GM12875 (cell line): ENCODE data around the gene STEAP1.
"Not testable (repeated sequence)": the region's sequence is repeated elsewhere in the genome, so short reads cannot be mapped to it uniquely, and the experiment has no call there.

Experiments
- H3K4me3 ChIP-seq: one replicate; pipeline ENCODE4 v1.5.1; 2011; ENCODE audit warnings: low read depth, low read length, control low read depth
- CTCF ChIP-seq: IDR thresholded peaks from 2 replicates; pipeline ENCODE4 v1.5.1; 2011; ENCODE audit warnings: low read depth, mild to moderate bottlenecking, control low read depth, inconsistent platforms, low read length, moderate library complexity, borderline replicate concordance; ENCODE audit not compliant: insufficient read depth

STEAP1 gene

GRCh38 chr7:90153943-90154771, at the start of gene STEAP1:
STEAP1 (plus strand) TSS chr7:90154469; CDS start chr7:90159789, 5,320 bp downstream.
- H3K4me3 ChIP-seq = peak within 1 kb of the TSS; percentile 47
- TF ChIP-seq CTCF = peak; percentile 89

GRCh38 chr7:90114972-90115371, 39.3 kb upstream of the STEAP1 start:
- not testable (repeated sequence) for H3K4me3 ChIP-seq

- H3K4me3 ChIP-seq = not testable (repeated sequence)
These were observed 35.6 kb upstream of the STEAP1 start for GRCh38 chr7:90118551-90119177.

- TF ChIP-seq CTCF = no peak
- H3K4me3 ChIP-seq = no peak overlapping the region
These were observed 34.9 kb upstream of the STEAP1 start for GRCh38 chr7:90119178-90119971.

- H3K4me3 ChIP-seq = not testable (repeated sequence)
These were observed 34.1 kb upstream of the STEAP1 start for GRCh38 chr7:90120205-90120604.

GRCh38 chr7:90131746-90132145, 22.5 kb upstream of the STEAP1 start:
- not testable (repeated sequence) for H3K4me3 ChIP-seq

GRCh38 chr7:90147079-90147960, 6.9 kb upstream of the STEAP1 start:
- H3K4me3 ChIP-seq = not testable (repeated sequence)

GRCh38 chr7:90149428-90149827, 4.8 kb upstream of the STEAP1 start:
- TF ChIP-seq CTCF = peak; percentile 22; the same call in 1 of the 2 replicates
- H3K4me3 ChIP-seq = not testable (repeated sequence)

GRCh38 chr7:90151884-90152283, 2.4 kb upstream of the STEAP1 start:
- H3K4me3 ChIP-seq = not testable (repeated sequence)
